Peyer's patch (tissue), 4 donors: ENCODE measurements around the gene EFHC1.

ENCODE experiments used
- CTCF ChIP-seq, 6 experiments: fragments of 450-650 bp in 4 of 6; fragments of 200-600 bp in 2 of 6; sonication (generic) in 1 of 6; IDR thresholded peaks; one replicate each; pipeline ENCODE4 v1.5.1; 2017 to 2019; ENCODE audit warnings: antibody characterized with exemption in 6 of 6, mild to moderate bottlenecking in 3 of 6, moderate library complexity in 1 of 6
- POLR2A ChIP-seq, 2 donors: fragments of 450-650 bp; IDR thresholded peaks; one replicate each; pipeline ENCODE4 v1.5.1; 2017; ENCODE audit warnings: antibody characterized with exemption in 2 of 2, mild to moderate bottlenecking in 2 of 2, moderate library complexity in 2 of 2

- TF ChIP-seq CTCF (IDR thresholded peaks at IDR 0.05) (no peak), POLR2A (IDR thresholded peaks at IDR 0.05) (no peak)
Measured at GRCh38 chr6:52514514-52514913, 94.4 kb downstream of the EFHC1 start.
